GM10248 (cell line): ENCODE results near the gene C22orf42.
"Not testable (repeated sequence)": the region's sequence is repeated elsewhere in the genome, so short reads cannot be mapped to it uniquely, and the experiment has no call there.

Experiments
- CTCF ChIA-PET: fragments of 300-600 bp; sonication (Branson Sonifier 250); formaldehyde crosslinking; extraction: SDS; loops from one replicate; lab custom pipeline; 2021; ENCODE audit warnings: antibody characterized with exemption; lab: Yijun Ruan, JAX
- POLR2A ChIA-PET: fragments of 350-650 bp; sonication (Branson Sonifier 250); formaldehyde crosslinking; extraction: SDS; loops from one replicate; lab custom pipeline; 2020; ENCODE audit warnings: antibody characterized with exemption; lab: Yijun Ruan, JAX
- DNase-seq: peaks from one replicate; pipeline ENCODE4 v3.0.0; 2012; ENCODE audit errors: extremely low spot score
- TF ChIP-seq, protein P1 (sequence below): IDR thresholded peaks from 2 replicates; pipeline ENCODE4 v1.5.1; 2012; ENCODE audit warnings: mild to moderate bottlenecking, low read depth; ENCODE audit errors: extremely low read depth, missing control alignments, control extremely low read depth

Gene C22orf42

DNA sequence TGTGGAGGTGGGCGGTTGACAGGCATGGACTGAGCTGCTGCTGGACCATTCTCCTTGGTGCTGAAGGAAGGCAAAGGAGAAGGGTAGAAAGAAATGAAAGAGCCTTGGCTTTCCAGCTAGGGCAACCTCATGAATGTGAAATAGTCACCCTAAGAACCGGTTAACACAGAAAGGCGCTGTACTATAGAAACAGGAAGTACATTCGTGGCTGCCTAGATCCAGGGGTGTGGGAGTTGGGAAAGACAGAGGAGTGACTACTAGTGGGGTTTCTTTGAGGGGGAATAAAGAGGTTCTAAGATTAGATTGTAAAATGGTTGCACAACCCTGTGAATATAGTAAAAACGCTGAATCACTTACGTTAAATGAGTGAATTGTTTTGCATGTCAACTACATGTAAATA, 7.5 kb downstream of the C22orf42 start:
- CTCF ChIA-PET, POLR2A ChIA-PET, DNase-seq: not testable (repeated sequence)

- CTCF ChIA-PET, POLR2A ChIA-PET, DNase-seq: not testable (repeated sequence)
These were observed 8.5 kb downstream of the C22orf42 start for GRCh38 chr22:32150647-32151046.

- CTCF ChIA-PET, result interaction anchor here (1.0 kb wide), 1 partner anchor 15 kb away, joined by 3 read pairs; no protein-coding TSS in a partner anchor
- POLR2A ChIA-PET, DNase-seq: not testable (repeated sequence)
These were observed 10.7 kb downstream of the C22orf42 start for GRCh38 chr22:32148372-32148771.

GRCh38 chr22:32147128-32147527, 12.0 kb downstream of the C22orf42 start:
- POLR2A ChIA-PET, CTCF ChIA-PET, DNase-seq: not testable (repeated sequence)

- no peak for DNase-seq
- TF ChIP-seq, protein P1, sequence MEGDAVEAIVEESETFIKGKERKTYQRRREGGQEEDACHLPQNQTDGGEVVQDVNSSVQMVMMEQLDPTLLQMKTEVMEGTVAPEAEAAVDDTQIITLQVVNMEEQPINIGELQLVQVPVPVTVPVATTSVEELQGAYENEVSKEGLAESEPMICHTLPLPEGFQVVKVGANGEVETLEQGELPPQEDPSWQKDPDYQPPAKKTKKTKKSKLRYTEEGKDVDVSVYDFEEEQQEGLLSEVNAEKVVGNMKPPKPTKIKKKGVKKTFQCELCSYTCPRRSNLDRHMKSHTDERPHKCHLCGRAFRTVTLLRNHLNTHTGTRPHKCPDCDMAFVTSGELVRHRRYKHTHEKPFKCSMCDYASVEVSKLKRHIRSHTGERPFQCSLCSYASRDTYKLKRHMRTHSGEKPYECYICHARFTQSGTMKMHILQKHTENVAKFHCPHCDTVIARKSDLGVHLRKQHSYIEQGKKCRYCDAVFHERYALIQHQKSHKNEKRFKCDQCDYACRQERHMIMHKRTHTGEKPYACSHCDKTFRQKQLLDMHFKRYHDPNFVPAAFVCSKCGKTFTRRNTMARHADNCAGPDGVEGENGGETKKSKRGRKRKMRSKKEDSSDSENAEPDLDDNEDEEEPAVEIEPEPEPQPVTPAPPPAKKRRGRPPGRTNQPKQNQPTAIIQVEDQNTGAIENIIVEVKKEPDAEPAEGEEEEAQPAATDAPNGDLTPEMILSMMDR, result no peak
- ChIA-PET POLR2A (no interaction called here), CTCF (no interaction called here)
These were observed 14.4 kb downstream of the C22orf42 start for GRCh38 chr22:32144496-32145274.

DNA sequence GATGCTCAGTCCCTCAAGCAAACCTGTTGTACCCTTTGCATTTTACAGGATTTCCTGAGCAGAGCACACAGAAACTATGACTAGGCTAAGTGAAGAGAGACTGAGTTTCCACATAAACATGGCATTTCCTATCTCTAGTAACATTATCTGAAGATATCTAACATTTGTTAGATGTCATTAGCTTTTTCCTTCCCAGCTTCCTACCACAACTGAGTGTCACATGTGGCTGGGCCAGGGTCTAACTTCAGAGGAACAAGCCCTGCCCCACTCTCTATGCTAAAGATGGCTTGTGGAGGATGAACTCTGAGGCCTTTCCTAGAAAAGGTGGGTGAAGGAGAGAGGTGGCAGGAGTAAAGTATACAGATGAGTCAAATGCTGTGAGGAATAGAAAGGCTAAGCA, 16.5 kb downstream of the C22orf42 start:
- TF ChIP-seq, protein P1, result no peak
- POLR2A ChIA-PET, result no interaction called here
- DNase-seq, result no peak
- CTCF ChIA-PET, result interaction anchor here (1.1 to 1.3 kb wide), 2 partner anchors 10 to 16 kb away, joined by 3 to 4 read pairs; no protein-coding TSS in a partner anchor

GRCh38 chr22:32140688-32141087, 18.4 kb downstream of the C22orf42 start:
- CTCF ChIA-PET, result interaction anchor here (0.7 kb wide), 1 partner anchor 11 kb away, joined by 3 read pairs; no protein-coding TSS in a partner anchor
- not testable (repeated sequence) for DNase-seq

GRCh38 chr22:32138576-32138975, 20.5 kb downstream of the C22orf42 start:
- DNase-seq, CTCF ChIA-PET, POLR2A ChIA-PET: not testable (repeated sequence)

More at GRCh38 chr22:32140688-32141087, 18.4 kb downstream of the C22orf42 start:
- POLR2A ChIA-PET, result not testable (repeated sequence)
- TF ChIP-seq, protein P1, result peak; percentile 17

DNA sequence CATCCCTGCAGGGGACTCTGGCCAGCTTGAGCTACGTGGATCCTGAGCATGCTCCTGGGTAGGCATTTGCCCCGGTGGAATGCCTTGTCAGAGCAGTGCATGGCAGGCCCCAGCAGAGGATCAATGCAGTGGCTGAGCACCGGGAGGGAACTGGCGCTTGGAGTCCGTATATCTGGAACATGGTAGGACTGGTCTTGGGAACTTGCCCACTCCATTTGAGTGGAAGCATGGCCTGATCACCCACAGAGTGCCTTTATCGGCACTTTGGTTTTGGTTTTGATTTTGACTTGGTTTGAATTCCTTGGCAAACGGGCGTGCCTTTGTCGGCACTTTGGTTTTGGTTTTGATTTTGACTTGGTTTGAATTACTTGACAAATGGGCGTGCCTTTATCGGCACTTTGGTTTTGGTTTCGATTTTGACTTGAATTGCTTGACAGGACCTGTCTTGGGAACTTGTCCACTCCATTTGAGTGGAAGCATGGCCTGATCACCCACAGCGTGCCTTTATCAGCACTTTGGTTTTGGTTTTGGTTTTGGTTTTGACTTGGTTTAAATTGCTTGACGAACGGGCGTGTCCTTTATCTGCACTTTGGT, 21.3 kb downstream of the C22orf42 start:
- CTCF ChIA-PET, DNase-seq, POLR2A ChIA-PET: not testable (repeated sequence)

DNA sequence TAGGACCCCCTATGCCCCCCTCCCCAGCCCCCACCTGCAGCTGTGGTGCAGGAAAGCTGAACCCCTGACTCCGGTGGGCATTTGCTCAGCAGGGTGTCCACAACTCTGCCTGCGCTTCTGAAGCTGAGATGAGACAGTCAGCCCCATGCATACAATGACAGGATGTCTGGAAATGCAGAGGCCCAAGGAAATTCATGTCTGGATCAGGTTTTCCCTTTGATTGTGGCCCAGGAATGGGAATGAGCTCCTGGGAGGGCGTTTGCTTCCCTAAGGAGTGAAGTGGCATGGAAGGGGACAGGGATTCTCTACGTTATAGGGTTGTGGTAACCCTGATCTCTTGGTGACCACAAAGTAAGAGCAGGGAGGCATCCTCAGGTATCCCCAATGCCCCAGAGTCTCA, 22.2 kb downstream of the C22orf42 start:
- CTCF ChIA-PET, POLR2A ChIA-PET, DNase-seq: not testable (repeated sequence)

- POLR2A ChIA-PET, DNase-seq: not testable (repeated sequence)
- CTCF ChIA-PET, result interaction anchor here (0.9 kb wide), 1 partner anchor 159 kb away, joined by 3 read pairs; no protein-coding TSS in a partner anchor
These were observed 23.1 kb downstream of the C22orf42 start for GRCh38 chr22:32135958-32136357.

DNA sequence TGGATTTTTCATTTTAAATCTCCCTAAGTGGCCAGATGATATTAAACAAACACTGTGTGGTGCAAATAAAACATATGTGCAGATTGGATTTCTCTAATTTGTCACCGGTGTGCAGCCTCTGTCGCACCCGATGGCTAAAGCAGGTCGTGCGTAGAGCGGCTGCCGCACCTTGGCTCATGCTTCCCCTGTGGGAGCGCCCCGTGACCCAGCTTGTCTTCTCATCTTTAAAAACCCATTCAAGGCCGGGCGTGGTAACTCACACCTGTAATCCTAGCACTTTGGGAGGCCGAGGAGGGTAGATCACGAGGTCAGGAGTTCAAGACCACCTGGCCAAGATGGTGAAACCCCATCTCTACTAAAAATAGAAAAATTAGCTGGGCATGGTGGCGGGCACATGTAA, 24.3 kb downstream of the C22orf42 start:
- CTCF ChIA-PET, DNase-seq, POLR2A ChIA-PET: not testable (repeated sequence)
